Stomach (tissue), 9 donors: ENCODE results near the gene SH2B2. TPM values are rescaled to one million over a fixed set of nuclear protein-coding genes. Genes with fewer than 3 reads are reported as not detected.
"Not testable (repeated sequence)": the region's sequence is repeated elsewhere in the genome, so short reads cannot be mapped to it uniquely, and the experiment has no call there.

ENCODE experiments used
- DNase-seq, 2 donors: peaks; one replicate each; pipeline versions ENCODE4 v3.0.0 to v3.0.0-alpha.2; 2013 to 2019
- H3K27ac ChIP-seq, 5 donors: fragments of 200-600 bp in 4 of 5; sonication (generic) in 4 of 5; one replicate each; pipeline ENCODE4 v1.5.1; 2013 to 2019; ENCODE audit warnings: mild to moderate bottlenecking in 1 of 5, moderate library complexity in 1 of 5
- H3K27me3 ChIP-seq, 3 donors: fragments of 200-600 bp; sonication (generic); one replicate each; pipeline ENCODE4 v1.5.1; 2017 to 2019; ENCODE audit warnings: mixed run types in 1 of 3
- H3K36me3 ChIP-seq, 4 donors: fragments of 200-600 bp; sonication (generic); 1 replicate in 3 of 4; 2 replicates in 1 of 4; pipeline ENCODE4 v1.5.1; 2016 to 2019
- H3K4me1 ChIP-seq, 4 donors: fragments of 200-600 bp; sonication (generic); one replicate each; pipeline ENCODE4 v1.5.1; 2016 to 2019
- H3K4me3 ChIP-seq, 4 donors: fragments of 200-600 bp; sonication (generic) in 3 of 4; one replicate each; pipeline ENCODE4 v1.5.1; 2016 to 2019; ENCODE audit warnings: mild to moderate bottlenecking in 1 of 4
- H3K9me3 ChIP-seq, 4 donors: fragments of 200-600 bp; sonication (generic); one replicate each; pipeline ENCODE4 v1.5.1; 2016 to 2019
- EP300 ChIP-seq: sonication (generic); formaldehyde crosslinking; IDR thresholded peaks from one replicate; pipeline ENCODE4 v1.6.1; 2017; ENCODE audit warnings: antibody characterized with exemption
- POLR2A ChIP-seq, 4 donors: fragments of 450-650 bp; IDR thresholded peaks; one replicate each; pipeline ENCODE4 v1.6.1; 2016; ENCODE audit warnings: antibody characterized with exemption in 4 of 4, control low read depth in 2 of 4, mild to moderate bottlenecking in 1 of 4, moderate library complexity in 1 of 4
- POLR2AphosphoS5 ChIP-seq, 3 donors: sonication (generic); formaldehyde crosslinking; IDR thresholded peaks; one replicate each; pipeline ENCODE4 v1.6.1; 2016; ENCODE audit warnings: antibody characterized with exemption in 3 of 3
- WGBS, 5 donors: extraction: QIAGEN DNeasy Blood & Tissue Kit in 3 of 5; methylation state at CpG; one replicate each; pipeline versions ENCODE4 v1.1.5 to v1.1.7; 2013 to 2018; 5-methylcytosine and 5-hydroxymethylcytosine counted together
- intact Hi-C: fragments of 100-400 bp; cut with DNase I; formaldehyde crosslinking; loops from one replicate; pipeline ENCODE4 v1.15.1; 2023; ENCODE audit warnings: low total_unique reads
- polyA plus RNA-seq, 3 donors: library from polyadenylated mRNA; stranded (reverse); fragments of 200-250 nt; gene quantifications; one replicate each; pipeline ENCODE4 v1.2.3, GENCODE V29; 2013
- total RNA-seq, 5 donors: library from RNA; depleted of rRNA; stranded (reverse); fragments of >200 nt; gene quantifications; one replicate each; pipeline versions ENCODE4 v1.1.0 to v1.2.3, GENCODE V29; 2014 to 2016
- TF ChIP-seq, protein P1 (sequence below), 7 experiments: fragments of 450-650 bp in 4 of 7; fragments of 200-600 bp in 3 of 7; sonication (generic) in 3 of 7; IDR thresholded peaks; one replicate each; pipeline ENCODE4 v1.5.1; 2016 to 2019; ENCODE audit warnings: antibody characterized with exemption in 7 of 7, control low read depth in 2 of 7, mild to moderate bottlenecking in 1 of 7
- donor health status: healthy with polysubstance abuse.
- donor health status: Bipolar disorder and iron deficiency.
- donor health status: healthy.

SH2B2 gene
- total and polyA plus RNA-seq, 8 donors: 0.37 to 11.1 (median 2.7) TPM; not detected in 1

DNA sequence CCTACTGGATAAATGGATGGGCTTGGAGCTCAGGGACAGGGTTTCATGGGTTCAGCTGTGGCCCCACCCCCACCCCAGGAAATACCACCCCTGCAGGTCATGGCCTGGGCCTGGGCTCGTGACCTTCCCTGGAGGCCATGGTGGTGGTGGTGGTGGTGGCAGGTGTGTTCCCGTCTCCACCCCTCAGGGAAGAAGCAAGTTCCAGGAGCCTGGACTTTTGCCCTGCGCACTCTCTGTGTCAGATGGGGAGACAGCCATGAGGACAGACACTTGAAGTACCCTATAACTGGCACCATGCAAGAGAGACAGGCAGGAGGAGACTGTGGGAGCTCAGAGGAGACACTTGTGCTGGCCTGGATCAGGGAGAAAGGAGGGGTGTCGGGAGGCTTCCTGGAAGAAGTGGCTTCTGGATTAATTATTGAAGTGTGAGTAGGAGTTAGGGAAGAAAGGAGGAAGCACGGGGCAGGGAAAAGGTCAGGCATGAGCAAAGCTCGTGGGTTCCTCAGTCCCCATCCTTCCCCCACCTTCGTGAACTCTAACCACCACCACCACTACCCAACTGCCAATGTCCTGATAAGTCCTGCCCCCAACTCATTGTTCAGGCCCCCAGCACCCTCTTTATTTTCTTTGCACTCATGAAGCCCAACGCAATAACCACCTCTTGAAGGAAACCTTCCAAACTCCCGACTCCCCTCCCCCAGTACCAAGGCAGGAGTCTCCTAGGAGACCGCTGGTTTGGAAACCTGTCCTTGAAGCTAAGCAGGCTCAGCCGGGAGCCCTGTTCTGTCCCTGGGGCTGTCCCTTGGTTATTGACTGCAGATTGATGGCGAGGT is 8.9 kb downstream of the SH2B2 start:
- DNase-seq: peak in 1 of 2 donors; percentile 5
- no peak overlapping the region for H3K4me3 ChIP-seq
- no peak overlapping the region for H3K27ac ChIP-seq
- peaks cover 0 to 9% (median 4%) of the 10 kb centered on the region in 4 donors for H3K4me1 ChIP-seq
- peaks cover 0 to 50% (median 0%) of the 10 kb centered on the region in 3 donors for H3K27me3 ChIP-seq
- no peak for TF ChIP-seq POLR2A (IDR thresholded peaks at IDR 0.05)
- WGBS, 5 donors: 64 to 83% (median 80%) methylated on average over 12 of the region's 12 CpGs
- H3K9me3 ChIP-seq: no peaks in the 10 kb centered on the region
- H3K36me3 ChIP-seq: no peaks in the 10 kb centered on the region
- intact Hi-C loops: no loop called here

DNA sequence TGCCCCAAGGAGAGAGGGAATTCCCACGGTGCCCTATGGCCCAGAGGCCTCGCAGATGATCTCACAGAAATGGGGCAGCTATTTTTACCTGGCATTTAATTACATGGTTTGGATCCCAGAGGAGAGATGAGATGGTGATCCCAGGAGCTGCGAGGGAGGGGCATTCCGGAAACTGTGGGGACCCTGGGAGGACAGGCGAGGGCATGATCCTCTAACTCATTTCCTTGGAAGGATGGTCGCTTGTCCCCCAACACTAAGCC is 9.4 kb downstream of the SH2B2 start:
- peaks cover 0 to 55% (median 0%) of the 10 kb centered on the region in 3 donors for H3K27me3 ChIP-seq
- no peak overlapping the region for H3K27ac ChIP-seq
- H3K9me3 ChIP-seq: no peaks in the 10 kb centered on the region
- TF ChIP-seq POLR2AphosphoS5 (IDR thresholded peaks at IDR 0.05) (no peak), EP300 (no peak), POLR2A (IDR thresholded peaks at IDR 0.05) (no peak)
- TF ChIP-seq, protein P1, sequence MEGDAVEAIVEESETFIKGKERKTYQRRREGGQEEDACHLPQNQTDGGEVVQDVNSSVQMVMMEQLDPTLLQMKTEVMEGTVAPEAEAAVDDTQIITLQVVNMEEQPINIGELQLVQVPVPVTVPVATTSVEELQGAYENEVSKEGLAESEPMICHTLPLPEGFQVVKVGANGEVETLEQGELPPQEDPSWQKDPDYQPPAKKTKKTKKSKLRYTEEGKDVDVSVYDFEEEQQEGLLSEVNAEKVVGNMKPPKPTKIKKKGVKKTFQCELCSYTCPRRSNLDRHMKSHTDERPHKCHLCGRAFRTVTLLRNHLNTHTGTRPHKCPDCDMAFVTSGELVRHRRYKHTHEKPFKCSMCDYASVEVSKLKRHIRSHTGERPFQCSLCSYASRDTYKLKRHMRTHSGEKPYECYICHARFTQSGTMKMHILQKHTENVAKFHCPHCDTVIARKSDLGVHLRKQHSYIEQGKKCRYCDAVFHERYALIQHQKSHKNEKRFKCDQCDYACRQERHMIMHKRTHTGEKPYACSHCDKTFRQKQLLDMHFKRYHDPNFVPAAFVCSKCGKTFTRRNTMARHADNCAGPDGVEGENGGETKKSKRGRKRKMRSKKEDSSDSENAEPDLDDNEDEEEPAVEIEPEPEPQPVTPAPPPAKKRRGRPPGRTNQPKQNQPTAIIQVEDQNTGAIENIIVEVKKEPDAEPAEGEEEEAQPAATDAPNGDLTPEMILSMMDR (IDR thresholded peaks at IDR 0.05): no peak
- no peak for DNase-seq
- peaks cover 0 to 12% (median 5%) of the 10 kb centered on the region in 4 donors for H3K4me1 ChIP-seq
- H3K36me3 ChIP-seq: no peaks in the 10 kb centered on the region
- WGBS, 5 donors: 84 to 90% (median 89%) methylated on average over 6 of the region's 6 CpGs
- H3K4me3 ChIP-seq: no peak overlapping the region
- intact Hi-C loops: no loop called here

DNA sequence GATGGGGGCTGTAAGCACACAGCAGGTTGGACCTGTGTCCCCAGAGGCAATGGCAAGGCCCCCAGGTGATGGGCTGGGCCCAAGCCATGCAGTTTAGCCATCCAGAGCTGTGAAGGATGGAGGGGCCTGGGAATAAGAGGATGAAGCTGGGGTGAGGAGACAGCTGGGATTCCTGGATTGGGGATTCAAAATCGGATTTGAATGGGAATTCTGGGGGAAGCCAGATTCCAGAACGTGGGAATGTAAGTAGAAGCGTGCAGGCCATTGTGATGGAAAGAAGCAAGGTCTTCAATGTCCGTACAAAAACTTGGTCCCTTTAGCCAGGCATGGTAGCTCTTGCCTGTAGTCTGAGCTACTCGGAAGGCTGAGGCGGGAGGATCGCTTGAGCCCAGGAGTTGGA is 9.8 kb downstream of the SH2B2 start:
- intact Hi-C loops: no loop called here
- no peak for TF ChIP-seq EP300
- H3K27ac ChIP-seq: no peak overlapping the region
- DNase-seq: no peak
- H3K27me3 ChIP-seq: peaks cover 0 to 56% (median 0%) of the 10 kb centered on the region in 3 donors
- H3K36me3 ChIP-seq: no peaks in the 10 kb centered on the region
- peaks cover 0 to 12% (median 5%) of the 10 kb centered on the region in 4 donors for H3K4me1 ChIP-seq
- 83 to 92% (median 89%) methylated on average over 7 of the region's 7 CpGs for WGBS, 5 donors
- no peak overlapping the region for H3K4me3 ChIP-seq
- H3K9me3 ChIP-seq: no peaks in the 10 kb centered on the region

DNA sequence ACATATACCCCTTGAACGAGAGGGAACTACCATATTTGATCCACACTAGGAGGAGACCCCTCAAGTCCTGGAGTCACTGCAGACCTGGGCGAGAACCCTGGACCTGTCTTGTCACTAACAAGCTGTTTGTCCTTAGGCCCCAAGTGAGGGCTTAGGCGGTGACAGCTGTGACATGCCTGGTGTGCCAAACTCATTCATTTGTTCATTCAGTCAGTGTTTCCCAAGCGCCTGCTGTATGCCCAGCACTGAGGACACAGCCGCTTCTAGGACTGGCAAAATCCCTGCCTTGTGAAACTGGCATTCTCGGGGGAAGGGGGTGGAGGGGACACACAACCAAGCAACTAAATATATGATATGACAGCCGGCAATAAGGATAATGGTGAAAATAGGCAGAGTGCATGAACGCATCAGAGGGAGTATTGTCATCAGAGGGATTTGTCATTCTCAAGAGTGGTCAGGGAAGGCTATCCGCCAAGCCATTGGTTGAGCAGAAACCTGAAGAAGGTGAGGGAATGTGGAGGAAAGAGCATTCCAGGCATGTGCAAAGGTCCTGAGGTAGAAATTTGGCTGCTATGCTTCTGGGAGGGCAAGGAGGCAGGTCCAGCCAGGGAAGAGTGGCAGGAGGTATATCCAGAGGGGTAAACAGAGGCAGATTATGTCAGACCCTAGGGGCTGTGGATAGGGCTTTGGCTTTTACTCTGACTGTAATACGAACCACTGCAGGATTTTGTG is 11.0 kb downstream of the SH2B2 start:
- intact Hi-C loops: no loop called here
- H3K9me3 ChIP-seq: no peaks in the 10 kb centered on the region
- peaks cover 0 to 12% (median 5%) of the 10 kb centered on the region in 4 donors for H3K4me1 ChIP-seq
- WGBS, 5 donors: 90 to 96% (median 93%) methylated on average over 8 to 10 of the region's 10 CpGs
- no peaks in the 10 kb centered on the region for H3K36me3 ChIP-seq
- H3K4me3 ChIP-seq: no peak overlapping the region
- no peak for DNase-seq
- H3K27ac ChIP-seq: no peak overlapping the region
- peaks cover 0 to 47% (median 0%) of the 10 kb centered on the region in 3 donors for H3K27me3 ChIP-seq
- TF ChIP-seq POLR2AphosphoS5 (IDR thresholded peaks at IDR 0.05) (no peak), POLR2A (IDR thresholded peaks at IDR 0.05) (no peak), EP300 (no peak)
- TF ChIP-seq, protein P1 (IDR thresholded peaks at IDR 0.05): no peak

DNA sequence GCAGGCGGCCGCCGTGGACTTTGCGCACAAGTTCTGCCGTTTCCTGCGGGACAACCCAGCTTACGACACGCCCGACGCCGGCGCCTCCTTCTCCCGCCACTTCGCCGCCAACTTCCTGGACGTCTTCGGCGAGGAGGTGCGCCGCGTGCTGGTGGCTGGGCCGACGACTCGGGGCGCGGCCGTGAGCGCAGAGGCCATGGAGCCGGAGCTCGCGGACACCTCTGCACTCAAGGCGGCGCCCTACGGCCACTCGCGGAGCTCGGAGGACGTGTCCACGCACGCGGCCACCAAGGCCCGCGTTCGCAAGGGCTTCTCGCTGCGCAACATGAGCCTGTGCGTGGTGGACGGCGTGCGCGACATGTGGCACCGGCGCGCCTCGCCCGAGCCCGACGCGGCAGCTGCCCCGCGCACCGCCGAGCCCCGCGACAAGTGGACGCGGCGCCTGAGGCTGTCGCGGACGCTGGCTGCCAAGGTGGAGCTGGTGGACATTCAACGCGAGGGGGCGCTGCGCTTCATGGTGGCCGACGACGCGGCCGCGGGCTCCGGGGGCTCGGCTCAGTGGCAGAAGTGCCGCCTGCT is 14.1 kb downstream of the SH2B2 start:
- no peak overlapping the region for H3K4me3 ChIP-seq
- H3K4me1 ChIP-seq: peaks cover 0 to 12% (median 4%) of the 10 kb centered on the region in 4 donors
- WGBS, 5 donors: 37 to 66% (median 44%) methylated on average over 51 to 84 of the region's 84 CpGs
- TF ChIP-seq EP300: no peak
- TF ChIP-seq, protein P1 (IDR thresholded peaks at IDR 0.05): no peak
- TF ChIP-seq POLR2A (IDR thresholded peaks at IDR 0.05): no peak
- no peak for TF ChIP-seq POLR2AphosphoS5 (IDR thresholded peaks at IDR 0.05)
- H3K27me3 ChIP-seq: peaks cover 0 to 34% (median 0%) of the 10 kb centered on the region in 3 donors
- H3K36me3 ChIP-seq: no peaks in the 10 kb centered on the region
- no peak overlapping the region for H3K27ac ChIP-seq
- intact Hi-C loops: no loop called here
- peak in 1 of 2 donors; percentile 64 for DNase-seq
- no peaks in the 10 kb centered on the region for H3K9me3 ChIP-seq

DNA sequence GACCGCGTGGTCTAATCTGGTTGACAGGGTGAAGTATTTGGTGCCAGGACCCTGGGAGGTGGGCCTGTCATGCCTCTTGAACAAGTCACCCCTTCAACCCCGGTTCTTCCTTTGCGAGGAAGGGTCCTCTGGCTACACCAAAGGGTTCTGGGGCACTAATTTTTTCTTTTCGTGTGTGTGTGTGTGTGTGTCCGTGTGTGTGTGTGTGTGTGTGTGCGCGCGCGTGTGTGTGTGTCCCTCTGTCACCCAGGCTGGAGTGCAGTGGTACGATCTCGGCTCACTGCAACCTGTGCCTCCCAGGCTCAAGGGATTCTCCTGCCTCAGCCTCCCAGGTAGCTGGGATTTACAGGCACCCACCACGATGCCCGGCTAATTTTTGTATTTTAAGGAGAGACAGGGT is 14.7 kb downstream of the SH2B2 start:
- intact Hi-C loops, H3K9me3 ChIP-seq, DNase-seq, H3K36me3 ChIP-seq, H3K4me3 ChIP-seq, H3K27ac ChIP-seq: not testable (repeated sequence)
- WGBS, 5 donors: 89 to 94% (median 92%) methylated on average over 8 to 14 of the region's 14 CpGs
- Histone ChIP-seq H3K4me1 (peaks cover 0 to 15% (median 4%) of the 10 kb centered on the region in 4 donors), H3K27me3 (peaks cover 0 to 34% (median 0%) of the 10 kb centered on the region in 3 donors)
